Osteocyte (in vitro differentiated cells): Measurements from ENCODE around the gene SHANK1. TPM values are rescaled to one million over a fixed set of nuclear protein-coding genes. Genes with fewer than 3 reads are reported as not detected.

Experiments
- DNase-seq: peaks from one replicate; pipeline ENCODE4 v3.0.0; 2021; ENCODE audit warnings: mixed read lengths; ENCODE audit not compliant: unreplicated experiment; ENCODE audit errors: extremely low spot score
- H3K27ac Mint-ChIP-seq: one replicate; pipeline ENCODE4 v1.8.0; 2021; ENCODE audit warnings: mild to moderate bottlenecking, mixed read lengths; ENCODE audit not compliant: unreplicated experiment
- H3K27me3 Mint-ChIP-seq: one replicate; pipeline ENCODE4 v1.8.0; 2021; ENCODE audit warnings: mixed read lengths; ENCODE audit not compliant: unreplicated experiment
- H3K36me3 Mint-ChIP-seq: one replicate; pipeline ENCODE4 v1.8.0; 2021; ENCODE audit warnings: mixed read lengths; ENCODE audit not compliant: unreplicated experiment
- H3K4me1 Mint-ChIP-seq: one replicate; pipeline ENCODE4 v1.8.0; 2021; ENCODE audit warnings: mixed read lengths; ENCODE audit not compliant: unreplicated experiment
- H3K4me3 Mint-ChIP-seq: one replicate; pipeline ENCODE4 v1.8.0; 2021; ENCODE audit warnings: mild to moderate bottlenecking, moderate library complexity, mixed read lengths; ENCODE audit not compliant: unreplicated experiment
- H3K9me3 Mint-ChIP-seq: one replicate; pipeline ENCODE4 v1.8.0; 2021; ENCODE audit warnings: mixed read lengths; ENCODE audit not compliant: unreplicated experiment
- total RNA-seq: library from RNA; stranded (reverse); gene quantifications from 2 replicates; pipeline ENCODE4 v1.2.1, GENCODE V29; 2021
- TF ChIP-seq, protein P1 (sequence below): fragments of 200-600 bp; sonication (generic); IDR thresholded peaks from 2 replicates; pipeline ENCODE4 v1.5.0; 2021; ENCODE audit warnings: antibody characterized with exemption, mild to moderate bottlenecking, moderate library complexity

Gene SHANK1
- total RNA-seq, 1 donor from 2014 or later, result 0.40 TPM

DNA sequence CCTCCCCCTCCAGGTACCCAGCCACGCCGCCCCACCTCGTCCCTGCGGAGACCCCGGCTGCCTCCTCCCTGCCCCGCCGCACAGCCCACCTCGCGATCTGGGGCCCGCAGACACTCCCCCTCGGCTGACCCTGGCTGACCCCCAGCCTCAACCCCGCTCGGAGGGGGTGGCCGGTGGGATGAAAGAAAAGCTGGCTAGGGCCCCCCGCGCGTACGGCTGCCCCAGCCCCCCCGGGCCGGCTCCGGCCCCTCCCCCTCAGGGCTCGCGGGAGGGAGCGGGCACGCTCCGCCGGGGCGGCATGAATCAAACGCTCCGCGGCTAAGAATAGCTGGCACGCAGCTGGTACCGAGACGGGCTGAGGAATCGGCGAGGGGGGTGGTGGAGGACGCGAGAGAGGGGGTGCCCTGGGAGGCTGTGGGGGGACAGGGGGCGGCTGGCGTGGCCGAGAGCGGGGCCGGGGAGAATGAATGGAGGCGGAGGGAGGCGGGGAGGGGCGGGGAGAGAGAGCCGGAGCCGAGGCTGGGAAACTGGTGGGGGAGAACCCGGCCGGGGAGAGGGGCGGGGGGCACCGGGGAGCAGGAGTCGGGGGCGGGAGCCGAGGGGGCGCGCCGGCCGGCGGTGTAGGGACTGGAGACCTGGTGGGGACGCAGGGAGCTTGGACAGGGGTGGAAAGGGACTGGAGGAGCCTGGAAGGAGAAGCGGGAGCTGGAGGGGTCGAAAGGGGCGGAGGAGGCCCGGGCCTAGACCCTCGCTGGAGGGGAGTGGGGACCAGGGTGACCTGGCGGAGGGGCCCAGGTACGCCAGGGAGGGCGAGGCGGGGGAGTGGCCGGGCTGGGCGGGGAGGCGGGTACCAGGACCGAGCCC is 1.1 kb downstream of the SHANK1 start:
- Mint-ChIP-seq H3K27ac (no peak overlapping the region), H3K27me3 (peaks cover 19% of the 10 kb centered on the region), H3K4me3 (no peak overlapping the region)

DNA sequence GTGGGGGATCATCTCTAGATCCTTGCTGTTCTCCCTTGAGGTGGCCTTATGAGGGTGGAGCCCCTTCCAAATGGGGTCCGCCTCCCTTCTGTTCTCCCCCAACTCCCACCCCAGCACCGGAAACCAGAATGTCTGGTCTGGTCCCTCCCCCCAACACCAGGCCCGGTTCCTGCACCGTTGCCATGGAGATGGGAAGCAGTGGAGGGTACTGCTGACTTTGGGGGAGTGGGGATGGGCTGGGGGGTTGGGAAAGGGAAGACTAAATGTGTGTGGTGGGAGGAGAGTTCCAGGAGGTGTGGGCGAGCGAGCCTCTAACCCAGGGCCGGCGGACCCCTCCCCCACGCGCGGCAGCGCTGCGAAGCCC is 1.7 kb downstream of the SHANK1 start:
- Mint-ChIP-seq H3K4me3 (no peak overlapping the region), H3K27me3 (peaks cover 16% of the 10 kb centered on the region), H3K4me1 (peaks cover 7% of the 10 kb centered on the region), H3K27ac (no peak overlapping the region), H3K36me3 (no peaks in the 10 kb centered on the region), H3K9me3 (no peaks in the 10 kb centered on the region)
- no peak for DNase-seq
- TF ChIP-seq, protein P1, sequence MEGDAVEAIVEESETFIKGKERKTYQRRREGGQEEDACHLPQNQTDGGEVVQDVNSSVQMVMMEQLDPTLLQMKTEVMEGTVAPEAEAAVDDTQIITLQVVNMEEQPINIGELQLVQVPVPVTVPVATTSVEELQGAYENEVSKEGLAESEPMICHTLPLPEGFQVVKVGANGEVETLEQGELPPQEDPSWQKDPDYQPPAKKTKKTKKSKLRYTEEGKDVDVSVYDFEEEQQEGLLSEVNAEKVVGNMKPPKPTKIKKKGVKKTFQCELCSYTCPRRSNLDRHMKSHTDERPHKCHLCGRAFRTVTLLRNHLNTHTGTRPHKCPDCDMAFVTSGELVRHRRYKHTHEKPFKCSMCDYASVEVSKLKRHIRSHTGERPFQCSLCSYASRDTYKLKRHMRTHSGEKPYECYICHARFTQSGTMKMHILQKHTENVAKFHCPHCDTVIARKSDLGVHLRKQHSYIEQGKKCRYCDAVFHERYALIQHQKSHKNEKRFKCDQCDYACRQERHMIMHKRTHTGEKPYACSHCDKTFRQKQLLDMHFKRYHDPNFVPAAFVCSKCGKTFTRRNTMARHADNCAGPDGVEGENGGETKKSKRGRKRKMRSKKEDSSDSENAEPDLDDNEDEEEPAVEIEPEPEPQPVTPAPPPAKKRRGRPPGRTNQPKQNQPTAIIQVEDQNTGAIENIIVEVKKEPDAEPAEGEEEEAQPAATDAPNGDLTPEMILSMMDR, result no peak

More for the DNA sequence above, 1.1 kb downstream of the SHANK1 start:
- H3K9me3 Mint-ChIP-seq, result no peaks in the 10 kb centered on the region
- TF ChIP-seq, protein P1, result no peak
- no peaks in the 10 kb centered on the region for H3K36me3 Mint-ChIP-seq
- H3K4me1 Mint-ChIP-seq, result peaks cover 11% of the 10 kb centered on the region
- DNase-seq, result no peak

DNA sequence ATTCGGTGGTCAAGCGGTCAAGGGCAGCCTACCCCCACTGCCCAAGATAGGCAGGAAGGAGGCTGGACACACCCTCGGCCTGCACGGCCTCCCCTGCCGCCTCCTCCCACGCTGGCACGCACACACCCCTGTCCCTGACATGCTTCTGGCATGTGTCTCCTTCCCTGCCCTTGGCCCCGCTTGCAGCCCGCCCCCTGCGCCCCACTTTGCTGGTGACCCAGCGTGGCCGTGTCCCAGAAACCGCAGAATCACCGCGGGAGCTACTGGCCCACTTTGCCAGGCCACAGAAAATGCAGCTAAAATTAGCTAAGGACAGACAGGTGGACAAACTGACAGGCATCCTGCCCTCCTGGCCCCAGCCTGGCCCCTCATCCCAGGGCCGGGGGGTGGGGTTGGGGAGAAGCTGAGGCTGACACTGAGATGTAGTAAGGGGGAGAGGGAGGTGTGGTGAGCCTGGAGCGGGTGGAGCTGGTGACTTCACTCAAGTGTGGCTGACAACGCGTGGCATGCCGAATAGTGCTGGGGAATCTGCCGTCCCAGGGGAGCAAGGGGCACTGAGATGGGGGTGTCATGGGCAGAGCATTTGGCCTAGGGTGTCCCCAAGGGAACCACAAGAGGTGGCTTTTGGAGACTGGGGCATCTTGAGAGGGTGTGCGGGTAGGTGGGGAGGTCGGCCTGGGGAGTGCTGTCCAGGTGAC is 2.4 kb downstream of the SHANK1 start:
- no peak overlapping the region for H3K4me3 Mint-ChIP-seq
- DNase-seq, result no peak
- peaks cover 14% of the 10 kb centered on the region for H3K27me3 Mint-ChIP-seq
- H3K9me3 Mint-ChIP-seq, result no peaks in the 10 kb centered on the region
- no peaks in the 10 kb centered on the region for H3K36me3 Mint-ChIP-seq
- H3K4me1 Mint-ChIP-seq, result peaks cover 7% of the 10 kb centered on the region
- no peak overlapping the region for H3K27ac Mint-ChIP-seq
- TF ChIP-seq, protein P1, result no peak

DNA sequence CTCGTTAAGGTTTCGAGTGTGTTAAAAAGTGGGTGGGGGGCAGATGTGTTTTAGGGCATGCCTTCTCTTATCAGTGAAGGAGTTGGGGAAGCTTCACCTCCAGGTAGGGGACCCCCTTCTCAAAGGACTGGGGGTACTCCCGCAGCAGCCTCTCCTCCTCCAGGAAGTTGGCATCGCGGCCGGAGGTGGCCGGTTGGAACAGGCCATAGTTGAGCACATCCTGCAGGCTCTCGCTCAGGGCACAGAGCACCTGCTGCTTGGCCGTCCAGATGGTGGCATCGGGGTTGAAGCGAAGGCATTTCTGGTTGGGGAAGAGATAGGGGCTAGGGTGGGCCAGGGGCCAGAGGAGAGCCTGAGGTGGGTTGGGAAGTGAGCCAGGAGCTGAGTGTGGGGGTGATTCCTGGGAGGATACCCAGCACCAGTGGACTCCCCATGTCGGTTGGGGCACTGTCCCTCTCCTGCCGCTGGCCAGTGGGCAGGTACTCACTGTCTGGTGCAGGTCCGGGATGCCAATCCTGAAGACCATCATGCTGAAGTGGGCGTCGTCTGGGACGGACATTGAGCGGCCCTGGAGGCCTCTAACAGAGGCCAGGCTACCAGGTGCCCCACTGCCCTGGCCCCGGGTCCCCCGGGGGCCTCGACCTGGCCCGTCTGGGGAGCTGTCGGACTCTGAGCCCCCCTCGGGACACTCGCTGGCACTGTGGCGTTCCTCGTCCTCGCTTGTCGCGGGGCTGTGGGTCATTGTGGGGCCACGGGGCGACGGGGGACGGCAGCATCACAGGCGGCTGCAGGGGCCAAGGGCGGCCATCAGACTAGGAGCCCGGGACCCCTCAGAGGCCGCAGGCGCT is 3.2 kb downstream of the SHANK1 start:
- Mint-ChIP-seq H3K27ac (no peak overlapping the region), H3K27me3 (peaks cover 14% of the 10 kb centered on the region), H3K4me3 (no peak overlapping the region), H3K9me3 (no peaks in the 10 kb centered on the region), H3K36me3 (no peaks in the 10 kb centered on the region), H3K4me1 (peaks cover 7% of the 10 kb centered on the region)
- no peak for DNase-seq
- TF ChIP-seq, protein P1, result no peak
